ENCODE measurements around the gene EML6.

DNA sequence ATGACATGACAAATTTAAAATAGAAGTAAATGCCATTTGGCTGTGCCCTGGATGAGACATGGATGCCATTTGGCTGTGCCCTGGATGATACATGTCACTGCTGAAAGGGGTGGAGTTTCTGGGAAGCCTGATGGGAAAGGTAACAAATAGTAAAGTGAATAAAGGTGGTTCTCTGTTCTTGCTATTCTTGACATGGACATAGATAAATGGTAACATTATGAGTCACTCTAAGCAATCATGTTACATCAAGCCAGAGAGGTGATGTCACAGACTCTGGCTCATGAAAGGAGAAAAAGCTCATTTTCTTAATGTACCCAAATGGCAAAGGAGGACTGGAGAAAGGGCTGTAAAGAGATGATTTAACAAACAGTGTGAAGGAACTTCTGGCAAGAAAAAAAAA lies 86.4 kb downstream of the EML6 start:
- TF ChIP-seq, protein P1, sequence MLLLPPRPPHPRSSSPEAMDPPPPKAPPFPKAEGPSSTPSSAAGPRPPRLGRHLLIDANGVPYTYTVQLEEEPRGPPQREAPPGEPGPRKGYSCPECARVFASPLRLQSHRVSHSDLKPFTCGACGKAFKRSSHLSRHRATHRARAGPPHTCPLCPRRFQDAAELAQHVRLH (CRISPR knock-in tag; IDR thresholded peaks at IDR 0.05; ENCODE audit: borderline replicate concordance, low read depth): no peak
- TF ChIP-seq STAT5B (CRISPR knock-in tag; IDR thresholded peaks at IDR 0.05) (no peak), JUND (CRISPR knock-in tag; IDR thresholded peaks at IDR 0.05) (no peak), SRSF9 (IDR thresholded peaks at IDR 0.05; ENCODE audit: borderline replicate concordance, insufficient read depth, low read depth, low read length, poor library complexity, severe bottlenecking) (no peak), MYC (CRISPR knock-in tag; IDR thresholded peaks at IDR 0.05; ENCODE audit: borderline replicate concordance) (no peak)
- TF ChIP-seq, protein P2, sequence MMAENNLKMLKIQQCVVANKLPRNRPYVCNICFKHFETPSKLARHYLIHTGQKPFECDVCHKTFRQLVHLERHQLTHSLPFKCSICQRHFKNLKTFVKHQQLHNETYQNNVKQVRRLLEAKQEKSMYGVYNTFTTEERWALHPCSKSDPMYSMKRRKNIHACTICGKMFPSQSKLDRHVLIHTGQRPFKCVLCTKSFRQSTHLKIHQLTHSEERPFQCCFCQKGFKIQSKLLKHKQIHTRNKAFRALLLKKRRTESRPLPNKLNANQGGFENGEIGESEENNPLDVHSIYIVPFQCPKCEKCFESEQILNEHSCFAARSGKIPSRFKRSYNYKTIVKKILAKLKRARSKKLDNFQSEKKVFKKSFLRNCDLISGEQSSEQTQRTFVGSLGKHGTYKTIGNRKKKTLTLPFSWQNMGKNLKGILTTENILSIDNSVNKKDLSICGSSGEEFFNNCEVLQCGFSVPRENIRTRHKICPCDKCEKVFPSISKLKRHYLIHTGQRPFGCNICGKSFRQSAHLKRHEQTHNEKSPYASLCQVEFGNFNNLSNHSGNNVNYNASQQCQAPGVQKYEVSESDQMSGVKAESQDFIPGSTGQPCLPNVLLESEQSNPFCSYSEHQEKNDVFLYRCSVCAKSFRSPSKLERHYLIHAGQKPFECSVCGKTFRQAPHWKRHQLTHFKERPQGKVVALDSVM (CRISPR knock-in tag; IDR thresholded peaks at IDR 0.05): no peak
